BLaER1 (cell line): ENCODE measurements around the gene NOCT.
"Not testable (repeated sequence)": the region's sequence is repeated elsewhere in the genome, so short reads cannot be mapped to it uniquely, and the experiment has no call there.

Source experiments
- H3K27ac ChIP-seq: shearing (Covaris generic); formaldehyde crosslinking; 2 replicates; pipeline ENCODE4 v1.8.1; 2022
- H3K27me3 ChIP-seq: shearing (Covaris generic); formaldehyde crosslinking; 2 replicates; pipeline ENCODE4 v1.8.1; 2022
- H3K36me3 ChIP-seq: shearing (Covaris generic); formaldehyde crosslinking; 2 replicates; pipeline ENCODE4 v1.8.1; 2022
- H3K4me1 ChIP-seq: shearing (Covaris generic); formaldehyde crosslinking; 2 replicates; pipeline ENCODE4 v1.8.1; 2022
- H3K4me2 ChIP-seq: shearing (Covaris generic); formaldehyde crosslinking; 2 replicates; pipeline ENCODE4 v1.8.1; 2022
- H3K4me3 ChIP-seq: shearing (Covaris generic); formaldehyde crosslinking; 2 replicates; pipeline ENCODE4 v1.8.1; 2022
- H3K9ac ChIP-seq: shearing (Covaris generic); formaldehyde crosslinking; 2 replicates; pipeline ENCODE4 v1.8.1; 2022
- H3K9me3 ChIP-seq: shearing (Covaris generic); formaldehyde crosslinking; 2 replicates; pipeline ENCODE4 v1.8.1; 2022
- H4K20me1 ChIP-seq: shearing (Covaris generic); formaldehyde crosslinking; 2 replicates; pipeline ENCODE4 v1.8.1; 2022
- Cebpa-rat ChIP-seq: shearing (Covaris generic); IDR thresholded peaks from 2 replicates; pipeline ENCODE4 v1.8.1; 2022

Gene NOCT

GRCh38 chr4:138982754-138983153 is 32.8 kb upstream of the NOCT start:
- Histone ChIP-seq H3K4me2 (no peak overlapping the region), H3K36me3 (no peaks in the 10 kb centered on the region), H3K27ac (no peak overlapping the region), H3K4me1 (no peaks in the 10 kb centered on the region), H3K4me3 (no peak overlapping the region), H4K20me1 (no peaks in the 10 kb centered on the region), H3K27me3 (no peaks in the 10 kb centered on the region), H3K9ac (no peak overlapping the region), H3K9me3 (no peaks in the 10 kb centered on the region)
- no peak for TF ChIP-seq Cebpa-rat

- Histone ChIP-seq H3K4me3 (no peak overlapping the region), H3K4me2 (no peak overlapping the region), H3K9ac (no peak overlapping the region), H3K36me3 (no peaks in the 10 kb centered on the region), H3K9me3 (no peaks in the 10 kb centered on the region), H4K20me1 (no peaks in the 10 kb centered on the region), H3K27me3 (no peaks in the 10 kb centered on the region), H3K4me1 (no peaks in the 10 kb centered on the region), H3K27ac (no peak overlapping the region)
- no peak for TF ChIP-seq Cebpa-rat
Observed at GRCh38 chr4:138983690-138984089, 31.9 kb upstream of the NOCT start.

- Histone ChIP-seq H3K4me3 (no peak overlapping the region), H3K9me3 (no peaks in the 10 kb centered on the region), H3K27ac (no peak overlapping the region), H3K4me1 (no peaks in the 10 kb centered on the region), H3K9ac (no peak overlapping the region), H3K27me3 (no peaks in the 10 kb centered on the region), H3K4me2 (no peak overlapping the region), H3K36me3 (no peaks in the 10 kb centered on the region), H4K20me1 (no peaks in the 10 kb centered on the region)
- TF ChIP-seq Cebpa-rat: no peak
Observed at GRCh38 chr4:138984647-138985046, 30.9 kb upstream of the NOCT start.

- H3K4me3 ChIP-seq: no peak overlapping the region
- H3K4me1 ChIP-seq: no peaks in the 10 kb centered on the region
- H4K20me1 ChIP-seq: no peaks in the 10 kb centered on the region
- H3K36me3 ChIP-seq: no peaks in the 10 kb centered on the region
- H3K27ac ChIP-seq: no peak overlapping the region
- no peak for TF ChIP-seq Cebpa-rat
- no peak overlapping the region for H3K4me2 ChIP-seq
- H3K9ac ChIP-seq: no peak overlapping the region
- H3K9me3 ChIP-seq: no peaks in the 10 kb centered on the region
- H3K27me3 ChIP-seq: no peaks in the 10 kb centered on the region
Observed at GRCh38 chr4:138992676-138993075, 22.9 kb upstream of the NOCT start.

- TF ChIP-seq Cebpa-rat: no peak
- Histone ChIP-seq H3K4me3 (no peak overlapping the region), H3K9me3 (0 out of 2 replicates have a peak, but pooled peaks cover 4% of the 10 kb centered on the region), H3K27ac (no peak overlapping the region), H3K4me1 (no peaks in the 10 kb centered on the region), H4K20me1 (no peaks in the 10 kb centered on the region), H3K36me3 (no peaks in the 10 kb centered on the region), H3K27me3 (no peaks in the 10 kb centered on the region), H3K9ac (no peak overlapping the region), H3K4me2 (no peak overlapping the region)
Observed at GRCh38 chr4:138996090-138996489, 19.5 kb upstream of the NOCT start.

- no peak overlapping the region for H3K9ac ChIP-seq
- H3K36me3 ChIP-seq: no peaks in the 10 kb centered on the region
- TF ChIP-seq Cebpa-rat: no peak
- H3K27me3 ChIP-seq: no peaks in the 10 kb centered on the region
- H3K27ac ChIP-seq: no peak overlapping the region
- H3K4me3 ChIP-seq: no peak overlapping the region
- H3K4me2 ChIP-seq: no peak overlapping the region
- H3K9me3 ChIP-seq: 0 out of 2 replicates have a peak, but pooled peaks cover 4% of the 10 kb centered on the region
- H4K20me1 ChIP-seq: no peaks in the 10 kb centered on the region
- H3K4me1 ChIP-seq: no peaks in the 10 kb centered on the region
Observed at GRCh38 chr4:138999666-139000065, 15.9 kb upstream of the NOCT start.

- H3K36me3 ChIP-seq, H3K4me2 ChIP-seq: not testable (repeated sequence)
Observed at GRCh38 chr4:139000134-139000533, 15.4 kb upstream of the NOCT start.

GRCh38 chr4:139001430-139001829 is 14.2 kb upstream of the NOCT start:
- H3K27ac ChIP-seq, H3K9me3 ChIP-seq, H4K20me1 ChIP-seq, H3K4me2 ChIP-seq, H3K9ac ChIP-seq, H3K27me3 ChIP-seq, H3K4me3 ChIP-seq, H3K36me3 ChIP-seq, H3K4me1 ChIP-seq: not testable (repeated sequence)

More at GRCh38 chr4:139000134-139000533, 15.4 kb upstream of the NOCT start:
- H3K4me1 ChIP-seq, H3K27me3 ChIP-seq, H3K9me3 ChIP-seq, H4K20me1 ChIP-seq, H3K27ac ChIP-seq, H3K9ac ChIP-seq, H3K4me3 ChIP-seq: not testable (repeated sequence)

- not testable (repeated sequence) for H3K9ac ChIP-seq
Observed at GRCh38 chr4:139003668-139004067, 11.9 kb upstream of the NOCT start.

GRCh38 chr4:139005774-139006173 is 9.8 kb upstream of the NOCT start:
- no peaks in the 10 kb centered on the region for H3K27me3 ChIP-seq
- H4K20me1 ChIP-seq: no peaks in the 10 kb centered on the region
- H3K27ac ChIP-seq: no peak overlapping the region
- no peak overlapping the region for H3K4me3 ChIP-seq
- TF ChIP-seq Cebpa-rat: no peak
- H3K9me3 ChIP-seq: peaks cover 19% of the 10 kb centered on the region
- no peaks in the 10 kb centered on the region for H3K4me1 ChIP-seq
- no peak overlapping the region for H3K4me2 ChIP-seq
- H3K36me3 ChIP-seq: no peaks in the 10 kb centered on the region
- no peak overlapping the region for H3K9ac ChIP-seq

More at GRCh38 chr4:139003668-139004067, 11.9 kb upstream of the NOCT start:
- H3K4me2 ChIP-seq, H4K20me1 ChIP-seq, H3K4me1 ChIP-seq, H3K27ac ChIP-seq, H3K36me3 ChIP-seq, H3K4me3 ChIP-seq, H3K27me3 ChIP-seq: not testable (repeated sequence)
- peaks cover 23% of the 10 kb centered on the region for H3K9me3 ChIP-seq

GRCh38 chr4:139007640-139008039 is 7.9 kb upstream of the NOCT start:
- no peak overlapping the region for H3K4me3 ChIP-seq
- no peaks in the 10 kb centered on the region for H3K36me3 ChIP-seq
- no peaks in the 10 kb centered on the region for H3K4me1 ChIP-seq
- no peak overlapping the region for H3K9ac ChIP-seq
- no peak overlapping the region for H3K4me2 ChIP-seq
- H3K27me3 ChIP-seq: no peaks in the 10 kb centered on the region
- H4K20me1 ChIP-seq: no peaks in the 10 kb centered on the region
- no peak overlapping the region for H3K27ac ChIP-seq
- no peak for TF ChIP-seq Cebpa-rat
- peaks cover 19% of the 10 kb centered on the region for H3K9me3 ChIP-seq

GRCh38 chr4:139008278-139008677 is 7.3 kb upstream of the NOCT start:
- not testable (repeated sequence) for H3K4me1 ChIP-seq, H3K36me3 ChIP-seq, H3K27ac ChIP-seq, H4K20me1 ChIP-seq, H3K4me2 ChIP-seq, H3K9ac ChIP-seq, H3K4me3 ChIP-seq, H3K27me3 ChIP-seq
- H3K9me3 ChIP-seq: peaks cover 19% of the 10 kb centered on the region
